ENCODE results near the gene SPEF1.
"Not testable (repeated sequence)": the region's sequence is repeated elsewhere in the genome, so short reads cannot be mapped to it uniquely, and the experiment has no call there.

SPEF1 gene, protein sequence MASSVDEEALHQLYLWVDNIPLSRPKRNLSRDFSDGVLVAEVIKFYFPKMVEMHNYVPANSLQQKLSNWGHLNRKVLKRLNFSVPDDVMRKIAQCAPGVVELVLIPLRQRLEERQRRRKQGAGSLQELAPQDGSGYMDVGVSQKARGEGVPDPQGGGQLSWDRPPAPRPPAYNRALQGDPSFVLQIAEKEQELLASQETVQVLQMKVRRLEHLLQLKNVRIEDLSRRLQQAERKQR

DNA sequence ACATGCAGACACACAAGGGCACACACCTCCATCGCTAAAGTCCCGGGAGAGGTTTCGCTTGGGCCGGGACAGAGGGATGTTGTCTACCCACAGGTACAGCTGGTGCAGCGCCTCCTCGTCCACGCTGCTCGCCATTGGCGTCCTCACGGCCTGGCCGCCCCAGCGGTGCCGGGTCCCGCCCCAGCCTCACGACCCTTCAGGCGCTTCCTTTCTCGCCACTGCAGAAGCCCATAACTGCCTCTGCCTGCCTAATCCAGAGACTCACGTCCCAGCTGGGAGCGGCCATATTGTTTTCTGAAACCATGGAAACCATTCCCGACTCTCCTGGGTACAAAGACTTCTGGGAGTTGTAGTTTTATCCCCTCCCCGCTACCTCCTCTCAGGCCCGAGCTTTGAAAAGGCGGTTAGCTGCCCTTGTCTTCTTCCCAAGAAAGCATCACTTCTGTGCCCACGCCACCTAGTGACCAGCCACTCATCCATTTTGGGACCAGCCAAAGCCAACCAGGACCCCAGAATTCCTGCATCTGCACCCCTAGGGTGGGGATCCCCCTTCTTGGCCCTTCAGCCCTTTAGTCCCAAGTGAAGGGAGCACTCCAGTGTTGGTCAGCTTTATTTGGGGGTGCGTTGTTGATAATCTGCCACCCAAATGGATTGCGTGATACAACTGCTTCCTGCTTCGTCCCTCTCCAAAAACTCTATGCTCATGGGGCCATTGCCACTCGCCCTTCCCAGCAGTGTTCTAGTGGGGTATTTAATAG, at the start of gene SPEF1:
SPEF1 (minus strand) TSS at position 296 of the 758 bp plus-strand sequence; CDS start at position 135, 161 bp downstream.
- DNase-seq (ENCODE audit: low read depth, low spot score): no peak

DNA sequence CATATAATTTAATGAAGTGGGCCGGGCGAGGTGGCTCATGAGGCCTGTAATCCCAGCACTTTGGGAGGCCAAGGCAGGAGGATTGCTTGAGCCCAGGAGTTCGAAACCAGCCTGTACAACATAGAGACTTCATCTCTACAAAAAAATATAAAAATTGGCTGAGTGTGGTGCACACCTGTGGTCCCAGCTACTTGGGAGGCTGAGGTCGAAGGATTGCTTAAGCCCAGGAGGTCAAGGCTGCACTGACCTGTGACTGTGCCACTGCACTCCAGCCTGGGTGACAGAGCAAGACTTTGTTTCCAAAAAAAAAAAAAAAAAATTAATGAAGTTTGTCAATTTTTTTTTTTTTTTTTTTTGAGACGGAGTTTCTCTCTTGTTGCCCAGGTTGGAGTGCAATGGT, 48.6 kb upstream of the SPEF1 start:
- DNase-seq (ENCODE audit: low read depth, low spot score): not testable (repeated sequence)

DNA sequence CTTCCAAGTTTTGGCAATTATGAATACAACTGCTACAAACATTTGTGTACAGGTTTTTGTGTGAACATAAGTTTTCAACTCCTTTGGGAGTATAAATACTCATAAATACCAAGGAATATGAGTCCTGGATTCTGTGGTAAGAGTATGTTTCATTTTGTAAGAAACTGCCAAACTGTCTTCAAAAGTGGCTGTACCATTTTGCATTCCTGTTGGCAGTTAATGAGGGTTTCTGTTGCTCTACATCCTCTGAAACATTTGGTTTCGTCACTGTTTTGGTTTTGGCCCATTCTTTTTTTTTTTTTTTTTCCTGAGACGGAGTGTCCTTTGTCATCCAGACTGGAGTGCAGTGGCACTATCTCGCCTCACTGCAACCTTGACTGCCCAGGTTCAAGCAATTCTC, 47.5 kb upstream of the SPEF1 start:
- no peak for DNase-seq (ENCODE audit: low read depth, low spot score)

DNA sequence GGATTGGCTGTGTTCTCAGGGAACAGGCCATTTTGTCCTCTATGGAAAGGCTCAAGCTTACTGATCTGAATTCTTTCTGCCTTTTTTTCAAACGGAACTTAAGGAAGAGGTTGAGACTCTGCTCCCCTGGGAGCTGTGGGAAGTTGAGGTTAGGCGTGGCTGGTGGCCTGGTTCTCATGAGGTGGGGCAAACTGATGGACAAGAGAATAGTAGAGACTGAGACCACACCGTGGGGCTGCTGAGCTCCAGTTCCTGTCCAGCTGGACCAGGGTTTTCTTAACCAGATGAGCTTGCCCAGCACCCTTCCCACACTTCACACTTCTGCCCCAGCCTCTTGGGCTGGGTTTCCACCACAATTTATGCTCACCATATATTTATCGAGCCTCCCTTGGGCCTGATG, 45.2 kb upstream of the SPEF1 start:
- DNase-seq (ENCODE audit: low read depth, low spot score): no peak

DNA sequence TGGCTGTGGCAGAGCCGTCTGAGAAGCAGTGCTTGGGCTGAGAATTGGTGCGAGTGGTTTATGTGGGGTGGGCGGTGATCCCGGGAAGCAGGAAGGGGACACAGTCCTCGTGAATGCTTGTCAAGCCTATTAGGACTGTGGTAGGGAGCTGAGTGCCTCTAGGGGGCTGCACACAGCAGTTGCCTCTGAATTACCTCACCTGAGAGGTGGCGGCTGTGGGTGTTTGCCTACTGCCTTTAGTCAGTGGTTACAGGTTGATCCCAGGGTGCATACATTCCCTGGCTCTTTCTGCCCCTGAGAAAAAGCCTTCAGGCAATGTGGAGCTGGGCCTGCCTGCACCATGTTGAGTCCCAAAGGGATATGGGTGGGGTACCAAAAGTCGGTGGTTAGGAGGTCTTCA, 44.3 kb upstream of the SPEF1 start:
- DNase-seq (ENCODE audit: low read depth, low spot score): no peak

DNA sequence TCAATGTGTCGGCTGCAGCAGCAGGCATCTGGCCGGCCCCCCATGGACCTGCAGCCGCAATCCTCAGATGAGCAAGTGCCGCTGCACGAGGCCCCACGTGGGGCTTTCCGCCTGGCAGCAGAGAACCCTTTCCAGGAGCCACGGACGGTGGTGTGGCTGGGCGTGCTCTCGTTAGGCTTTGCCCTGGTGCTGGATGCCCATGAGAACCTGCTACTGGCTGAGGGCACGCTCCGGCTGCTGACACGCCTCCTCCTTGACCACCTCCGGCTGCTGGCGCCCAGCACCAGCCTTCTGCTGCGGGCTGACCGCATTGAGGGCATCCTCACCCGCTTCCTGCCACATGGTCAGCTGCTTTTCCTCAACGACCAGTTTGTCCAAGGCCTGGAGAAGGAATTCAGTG, 42.6 kb upstream of the SPEF1 start:
- no peak for DNase-seq (ENCODE audit: low read depth, low spot score)

DNA sequence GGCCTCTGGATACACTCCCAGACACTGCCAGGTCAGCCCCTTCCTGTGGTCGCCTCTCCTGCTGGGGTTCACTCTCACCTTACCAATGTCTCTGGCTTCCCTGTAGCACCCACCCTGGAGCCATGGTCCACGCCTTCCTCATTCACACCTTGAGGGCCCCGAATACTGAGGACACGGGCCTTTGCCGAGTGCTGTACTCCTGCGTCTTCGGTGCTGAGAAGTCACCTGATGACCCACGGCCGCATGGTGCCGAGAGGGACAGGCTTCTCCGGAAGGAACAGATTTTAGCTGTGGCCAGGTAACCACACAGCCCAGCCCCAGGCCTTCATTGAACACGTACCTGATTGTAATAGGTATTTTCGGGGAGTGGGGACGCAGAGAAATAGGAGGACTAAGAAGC, 40.7 kb upstream of the SPEF1 start:
- no peak for DNase-seq (ENCODE audit: low read depth, low spot score)

DNA sequence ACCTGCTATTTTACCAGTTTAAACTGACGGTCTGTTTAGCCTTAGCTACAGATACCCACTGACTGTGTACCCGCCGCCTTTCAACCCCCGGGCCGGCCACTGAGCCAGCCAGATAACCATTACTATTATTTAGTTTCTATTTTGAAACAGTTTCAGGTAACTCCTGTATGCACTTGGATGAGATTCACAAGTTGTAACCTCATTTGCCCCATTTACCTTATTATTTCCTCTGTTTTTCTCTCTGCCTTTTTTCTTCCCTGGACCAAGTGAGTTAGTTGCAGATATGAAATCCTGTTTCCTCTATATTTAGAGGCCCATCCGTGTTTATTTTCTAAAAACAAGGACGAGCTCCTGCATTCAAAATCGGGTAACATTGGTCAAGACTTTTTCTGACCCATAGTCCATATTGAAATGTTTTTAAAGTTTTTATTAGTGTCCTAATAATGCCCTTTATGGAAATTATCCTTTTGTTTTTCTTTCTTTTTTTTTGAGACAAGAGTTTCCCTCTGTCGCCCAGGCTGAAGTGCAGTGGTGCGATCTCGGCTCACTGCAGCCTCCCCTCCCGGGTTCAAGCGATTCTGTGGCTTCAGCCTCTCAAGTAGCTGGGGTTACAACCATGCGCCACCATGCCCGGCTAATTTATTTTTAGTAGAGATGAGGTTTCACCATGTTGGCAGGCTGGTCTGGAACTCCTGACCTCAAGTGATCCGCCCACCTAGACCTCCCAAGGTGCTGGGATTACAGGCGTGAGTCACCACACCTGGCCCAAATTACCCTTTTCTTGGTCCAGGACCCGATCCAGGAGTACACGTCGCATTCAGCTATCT, 39.9 kb upstream of the SPEF1 start:
- no peak for DNase-seq (ENCODE audit: low read depth, low spot score)

DNA sequence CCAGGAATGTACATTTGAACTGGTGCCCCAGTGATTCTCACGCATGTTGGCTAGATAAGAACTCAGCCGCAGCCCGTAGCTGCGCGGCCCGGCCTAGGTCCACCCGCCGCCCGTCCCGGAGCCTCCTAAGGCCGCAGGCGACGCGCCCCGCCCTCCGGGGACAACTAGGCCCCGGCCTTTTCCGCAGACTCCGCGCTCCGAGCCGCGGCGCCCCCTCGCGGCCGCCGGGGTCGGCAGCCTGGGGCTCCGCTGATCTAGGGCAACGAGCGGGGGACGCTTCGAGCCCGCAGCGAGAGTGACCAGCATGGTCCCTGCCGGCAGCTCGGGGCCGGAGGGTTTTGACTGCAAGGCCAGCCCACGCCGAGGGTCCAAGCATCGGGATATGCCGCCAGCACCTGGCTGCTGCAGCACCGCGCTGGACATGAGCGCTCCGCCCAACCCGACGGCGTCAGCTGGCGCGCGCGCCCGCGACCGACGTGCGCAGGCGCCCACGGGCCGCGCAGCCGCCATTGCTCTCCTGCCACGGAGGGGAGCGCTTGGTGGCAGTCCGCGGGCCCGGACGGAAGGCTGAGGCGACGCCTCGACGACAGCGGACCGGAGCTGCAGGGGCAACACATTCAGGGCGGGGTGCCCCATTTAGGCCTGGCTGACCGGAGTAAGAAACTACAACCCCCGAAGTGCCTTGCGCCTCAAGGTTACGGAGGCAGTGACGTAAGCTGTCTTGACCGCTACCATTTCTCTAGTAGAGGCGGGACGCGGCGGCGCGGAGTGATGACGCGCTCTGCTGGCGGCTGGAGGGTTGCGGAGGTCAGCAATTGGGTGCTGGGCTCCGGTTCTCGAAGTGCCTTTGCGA, 39.0 kb upstream of the SPEF1 start, which contains the start of gene AP5S1:
AP5S1 (plus strand) TSS at position 500 of the 853 bp plus-strand sequence. CDS start 1,571 bp downstream, outside the sequence.
- peak; percentile 62 for DNase-seq (ENCODE audit: low read depth, low spot score)

DNA sequence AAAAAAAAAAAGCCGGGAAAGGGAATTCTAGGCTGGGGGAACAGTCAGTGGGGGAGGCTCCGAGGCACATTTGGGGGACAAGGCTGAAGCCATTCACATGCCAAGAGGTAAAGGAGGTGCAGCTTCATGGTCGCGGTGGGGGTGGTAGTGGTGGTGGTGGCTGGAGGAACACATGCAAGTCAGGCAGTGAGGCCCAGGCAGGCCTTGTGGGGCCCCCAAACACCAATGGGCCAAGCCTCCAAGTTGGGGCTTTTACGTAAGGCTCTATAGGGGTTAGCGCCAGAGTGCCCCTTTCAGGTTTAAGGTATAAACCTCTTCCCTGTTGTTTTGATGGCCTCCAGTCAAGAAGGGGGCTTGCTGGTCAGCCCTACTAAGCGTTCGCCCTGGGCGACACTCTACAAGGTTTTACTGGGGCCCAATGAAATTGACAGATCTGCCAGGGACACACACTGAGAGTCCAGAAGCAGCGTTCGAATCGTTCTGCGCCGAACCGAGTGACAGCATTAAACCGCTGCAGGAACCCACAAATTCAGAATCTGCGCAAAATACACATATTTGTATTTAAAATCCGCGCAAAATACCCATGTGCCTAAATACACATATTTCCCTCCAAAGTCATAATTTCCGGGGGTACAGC, 38.3 kb upstream of the SPEF1 start:
- DNase-seq (ENCODE audit: low read depth, low spot score): no peak

DNA sequence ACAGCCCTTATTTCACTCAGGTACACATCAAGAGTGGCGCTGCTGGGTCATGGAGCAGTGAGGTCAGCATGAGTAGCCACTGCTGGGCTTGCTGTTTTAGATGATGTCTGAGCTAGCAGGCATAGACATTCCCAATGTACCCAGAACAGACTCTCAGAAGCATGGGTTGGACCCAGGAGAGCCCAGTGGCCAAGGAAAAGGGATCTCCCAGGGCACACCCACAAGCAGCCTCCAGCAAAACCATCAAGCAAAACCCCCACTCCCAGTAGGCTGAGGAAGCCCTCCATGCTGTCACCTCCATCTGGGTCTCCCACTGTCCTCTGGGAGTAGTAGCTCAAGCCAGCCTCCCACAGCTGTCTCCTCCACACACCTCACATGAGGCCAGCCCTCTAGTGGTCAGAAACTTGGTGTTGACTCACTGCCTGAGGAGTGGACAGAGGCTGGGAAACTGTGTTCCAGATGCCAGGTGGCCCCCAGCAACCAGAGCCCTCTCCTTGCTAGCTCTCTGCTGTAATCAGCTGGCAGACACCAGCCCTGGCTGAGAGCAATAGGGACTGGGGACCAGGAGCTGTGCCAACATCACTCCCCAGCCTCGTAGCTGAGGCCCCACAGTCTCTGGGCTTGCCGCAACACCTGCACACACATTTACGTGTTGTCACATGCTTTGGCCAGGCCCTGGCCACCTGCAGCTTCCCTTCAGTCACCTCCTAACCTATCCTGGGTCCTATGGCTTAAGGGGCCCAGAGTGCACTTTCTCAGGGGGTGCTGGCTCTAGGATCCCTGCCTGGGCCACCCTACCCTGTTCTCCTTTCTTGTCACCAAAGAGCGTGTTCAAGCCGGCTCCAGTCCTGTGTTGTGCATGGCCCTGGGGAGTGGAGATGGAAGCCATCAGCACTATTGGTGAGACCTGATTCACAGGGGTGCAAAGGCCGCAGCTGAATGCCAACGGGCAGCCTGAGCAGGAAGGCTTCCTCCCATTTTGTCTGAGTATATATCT, 37.2 kb upstream of the SPEF1 start:
- DNase-seq (ENCODE audit: low read depth, low spot score): no peak

DNA sequence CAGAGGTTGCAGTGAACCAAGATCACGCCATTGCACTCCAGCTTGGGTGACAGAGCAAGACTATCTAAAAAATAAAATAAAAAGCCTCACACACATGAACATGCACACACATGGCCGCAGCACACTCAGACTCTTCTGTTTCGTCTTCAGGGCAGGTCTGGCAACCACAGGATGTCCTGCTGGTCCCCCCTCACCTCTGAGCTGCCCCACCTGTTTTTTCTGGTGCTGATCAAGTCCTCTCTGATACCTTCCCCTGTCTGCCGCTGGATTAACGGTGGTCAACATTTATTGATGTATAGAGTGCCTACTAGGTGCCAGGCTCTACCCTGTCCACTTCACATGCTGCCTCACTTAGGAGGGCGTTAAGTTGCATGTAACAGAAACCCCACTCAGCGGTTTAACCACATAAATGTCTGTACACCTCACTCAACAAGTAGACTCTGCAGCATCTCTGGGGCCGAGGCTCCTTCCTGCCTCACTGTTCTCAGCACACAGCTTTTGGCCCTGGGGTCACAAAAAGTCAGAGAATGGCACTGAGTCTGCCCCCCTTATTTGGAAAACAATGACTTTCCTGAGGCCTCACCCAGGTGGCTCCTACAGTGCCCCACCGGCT, 34.6 kb upstream of the SPEF1 start:
- no peak for DNase-seq (ENCODE audit: low read depth, low spot score)

DNA sequence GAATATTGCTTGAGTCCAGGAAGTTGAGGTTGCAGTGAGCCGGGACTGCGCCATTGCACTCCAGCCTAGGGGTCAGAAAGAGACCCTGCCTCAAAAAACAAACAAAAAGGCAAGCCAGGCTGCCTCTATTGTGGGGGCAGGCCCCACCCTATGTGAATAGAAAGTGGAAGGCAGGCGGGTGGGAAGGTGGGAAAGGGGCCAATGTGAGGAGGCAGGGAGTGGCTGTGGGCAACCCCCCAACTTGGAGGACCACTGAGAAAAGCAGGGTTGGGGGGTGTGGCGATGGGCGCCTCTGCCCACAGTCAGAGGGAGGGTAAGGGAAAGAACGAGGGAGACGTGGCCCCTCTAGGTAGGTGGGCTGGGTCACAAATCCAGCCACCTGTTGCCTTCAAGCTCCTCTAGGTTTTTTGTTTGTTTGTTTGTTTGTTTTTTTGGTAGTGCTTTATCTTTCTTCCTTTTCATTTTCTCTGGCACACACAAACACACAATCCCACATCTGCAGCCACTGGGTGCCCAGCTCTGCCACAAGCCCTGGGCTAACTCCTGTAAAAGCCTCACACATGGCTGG, 33.8 kb upstream of the SPEF1 start:
- no peak for DNase-seq (ENCODE audit: low read depth, low spot score)

DNA sequence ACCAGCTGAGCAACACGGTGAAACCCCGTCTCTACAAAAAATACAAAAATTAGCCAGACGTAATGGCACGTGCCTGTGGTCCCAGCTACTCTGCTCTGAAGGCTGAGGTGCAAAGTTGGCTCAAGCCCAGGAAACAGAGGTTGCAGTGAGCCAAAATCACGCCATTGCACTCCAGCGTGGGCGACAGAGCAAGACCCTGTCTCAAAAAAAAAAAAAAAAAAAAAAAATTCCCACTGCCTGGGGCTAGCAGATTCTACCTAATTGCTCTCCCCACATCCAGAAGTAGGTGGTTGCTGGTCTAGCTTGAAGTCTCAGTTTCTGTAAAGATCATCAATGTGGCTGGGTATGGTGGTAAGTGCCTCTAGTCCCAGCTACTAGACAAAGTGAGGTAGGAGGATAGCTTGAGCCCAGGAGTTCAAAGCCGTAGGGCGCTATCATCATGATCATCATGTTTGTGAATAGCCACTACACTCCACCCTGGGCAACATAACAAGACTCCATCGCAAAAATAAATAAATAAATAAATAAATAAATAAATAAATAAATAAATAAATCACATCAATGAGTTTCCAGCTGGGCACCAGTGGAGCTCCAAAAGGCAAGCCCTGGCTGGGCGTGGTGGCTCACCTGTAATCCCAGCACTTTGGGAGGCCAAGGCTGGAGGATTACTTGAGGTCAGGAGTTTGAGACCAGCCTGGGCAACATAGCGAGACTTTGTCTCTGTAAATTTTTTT, 32.8 kb upstream of the SPEF1 start:
- no peak for DNase-seq (ENCODE audit: low read depth, low spot score)

DNA sequence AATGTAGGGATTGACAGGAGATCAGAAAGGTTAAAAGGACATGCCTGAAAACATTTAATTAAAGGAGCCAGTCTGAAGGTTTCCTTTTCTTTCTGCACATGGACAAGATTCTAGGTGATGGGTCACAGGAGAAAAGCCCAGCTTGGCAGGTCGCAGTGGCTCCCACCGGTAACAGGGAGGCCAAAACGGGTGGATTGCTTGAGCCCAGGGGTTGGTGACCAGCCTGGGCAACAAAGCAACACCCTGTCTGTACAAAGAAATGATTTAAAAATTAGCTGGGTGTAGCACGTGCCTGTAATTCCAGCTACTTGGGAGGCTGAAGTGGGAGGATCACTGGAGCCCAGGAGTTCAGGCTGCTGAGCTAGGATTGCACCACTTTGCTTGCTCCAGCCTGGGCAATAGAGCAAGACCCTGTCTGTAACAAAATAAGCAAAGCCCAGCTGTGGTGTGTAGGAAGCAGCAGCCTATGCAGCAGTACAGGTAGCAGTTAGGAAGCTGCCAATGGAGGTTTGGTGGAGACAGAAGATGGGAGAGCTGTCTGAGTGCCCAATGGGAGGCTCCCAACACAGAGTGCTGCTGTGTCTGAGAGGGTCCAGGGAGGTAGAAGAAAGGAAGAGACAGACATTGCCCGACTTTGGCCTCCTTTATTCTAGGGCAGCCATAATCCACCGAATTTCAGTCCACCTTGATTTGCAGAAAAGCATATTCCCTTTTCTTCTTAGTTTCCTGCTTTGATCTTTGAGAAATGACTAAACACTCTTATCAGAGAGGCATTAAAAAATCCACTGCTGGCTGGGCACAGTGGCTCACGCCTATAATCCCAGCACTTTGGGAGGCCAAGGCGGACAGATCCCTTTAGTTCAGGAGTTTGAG, 32.0 kb upstream of the SPEF1 start:
- DNase-seq (ENCODE audit: low read depth, low spot score): no peak

DNA sequence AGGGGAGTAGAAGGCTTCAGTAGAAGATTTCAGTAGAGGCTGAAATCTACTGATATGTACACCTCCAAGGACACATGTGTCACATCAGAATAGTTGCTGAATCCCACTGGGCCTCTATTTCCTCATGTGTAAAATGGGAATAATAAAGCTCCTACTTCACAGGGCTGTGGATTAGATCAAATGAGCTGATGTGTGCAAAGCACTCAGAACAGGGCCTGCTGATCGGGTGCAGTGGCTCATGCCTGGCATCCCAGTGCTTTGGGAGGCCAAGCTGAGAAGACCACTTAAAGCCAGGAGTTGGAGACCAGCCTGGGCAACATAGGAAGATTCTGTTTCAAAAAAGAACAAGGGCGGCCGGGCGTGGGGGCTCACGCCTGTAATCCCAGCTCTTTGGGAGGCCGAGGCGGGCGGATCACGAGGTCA, 31.0 kb upstream of the SPEF1 start:
- DNase-seq (ENCODE audit: low read depth, low spot score): no peak
